ENCODE data around the gene LRRFIP1. TPM values are rescaled to one million over a fixed set of nuclear protein-coding genes. Genes with fewer than 3 reads are reported as not detected.

LRRFIP1 gene
- total and polyA plus RNA-seq, 2 of the 13 experiments (the other 11 are each of a cell fraction or from before 2014, with no cell fraction given) = 15.9 to 40.5 TPM

- no peak for TF ChIP-seq ZNF646 (CRISPR knock-in tag; IDR thresholded peaks at IDR 0.05)
- TF ChIP-seq FOXC1 (CRISPR knock-in tag; IDR thresholded peaks at IDR 0.05; ENCODE audit: borderline replicate concordance) = peak; percentile 77; the same call in 1 of the 2 replicates
- TF ChIP-seq IRX3 (CRISPR knock-in tag; IDR thresholded peaks at IDR 0.05; ENCODE audit: borderline replicate concordance, low read depth) = no peak
- TF ChIP-seq RFX1 (IDR thresholded peaks at IDR 0.05) = no peak
- TF ChIP-seq ZNF337 (CRISPR knock-in tag; IDR thresholded peaks at IDR 0.05; ENCODE audit: borderline replicate concordance, low read depth) = 0 out of 2 replicates have a peak, but pooled peaks have one; percentile 68
- no peak for TF ChIP-seq MIXL1 (CRISPR knock-in tag; IDR thresholded peaks at IDR 0.05)
- 0 out of 2 replicates have a peak, but pooled peaks have one; percentile 50 for TF ChIP-seq ZNF136 (CRISPR knock-in tag; IDR thresholded peaks at IDR 0.05; ENCODE audit: low read depth)
- TF ChIP-seq ZNF788 (CRISPR knock-in tag; IDR thresholded peaks at IDR 0.05; ENCODE audit: borderline replicate concordance) = no peak
- TF ChIP-seq ATF4 (CRISPR knock-in tag; IDR thresholded peaks at IDR 0.05) = no peak; a peak in 1 of 4 replicates
- TF ChIP-seq ZSCAN20 (CRISPR knock-in tag; IDR thresholded peaks at IDR 0.05; ENCODE audit: borderline replicate concordance) = 0 out of 2 replicates have a peak, but pooled peaks have one; percentile 61
- TF ChIP-seq KLF6 (CRISPR knock-in tag; IDR thresholded peaks at IDR 0.05) = no peak
- TF ChIP-seq NFE2L2 (IDR thresholded peaks at IDR 0.05; ENCODE audit: low read length) = no peak
- TF ChIP-seq GATA4 (IDR thresholded peaks at IDR 0.05; ENCODE audit: borderline replicate concordance, low read depth) = no peak
- no peak for TF ChIP-seq FIP1L1 (IDR thresholded peaks at IDR 0.05; ENCODE audit: borderline replicate concordance, insufficient read depth, low read depth, low read length)
- no peak for TF ChIP-seq MYNN (CRISPR knock-in tag; IDR thresholded peaks at IDR 0.05; ENCODE audit: low read depth)
- no peak; the same call in 1 of the 2 replicates for TF ChIP-seq PHF8 (CRISPR knock-in tag; IDR thresholded peaks at IDR 0.05)
- peak; percentile 66; the same call in 1 of the 2 replicates for TF ChIP-seq ZBTB38 (CRISPR knock-in tag; IDR thresholded peaks at IDR 0.05)
- TF ChIP-seq ZNF766 (CRISPR knock-in tag; IDR thresholded peaks at IDR 0.05; ENCODE audit: borderline replicate concordance) = peak; percentile 47; the same call in 1 of the 2 replicates
- TF ChIP-seq HINFP (CRISPR knock-in tag; IDR thresholded peaks at IDR 0.05; ENCODE audit: low read depth) = no peak
- no peak; the same call in 1 of the 2 replicates for TF ChIP-seq ATF7-NPFF (CRISPR knock-in tag; IDR thresholded peaks at IDR 0.05; ENCODE audit: low read depth)
- no peak for TF ChIP-seq ZNF451 (CRISPR knock-in tag; IDR thresholded peaks at IDR 0.05)
- TF ChIP-seq ZNF296 (CRISPR knock-in tag; conservative IDR thresholded peaks at IDR 0.05) = no peak
These were observed 65.4 kb downstream of the LRRFIP1 start (continued) for GRCh38 chr2:237692601-237693290.

Measured in HepG2 (cell line).